Tibial nerve (tissue), 4 donors: Measurements from ENCODE around the gene FBXW11. TPM values are rescaled to one million over a fixed set of nuclear protein-coding genes. Genes with fewer than 3 reads are reported as not detected.

Experiments used
- DNase-seq, 2 donors: peaks; one replicate each; pipeline ENCODE4 v3.0.0-alpha.2; 2019; ENCODE audit warnings: low spot score in 2 of 2
- H3K27ac ChIP-seq, 4 donors: fragments of 200-600 bp; sonication (generic) in 3 of 4; one replicate each; pipeline ENCODE4 v1.5.1; 2017 to 2019; ENCODE audit warnings: mild to moderate bottlenecking in 1 of 4
- H3K27me3 ChIP-seq, 2 donors: fragments of 200-600 bp; sonication (generic) in 1 of 2; one replicate each; pipeline versions ENCODE4 v1.5.1 to v1.6.0; 2017 to 2019
- H3K36me3 ChIP-seq, 3 donors: fragments of 200-600 bp; sonication (generic); one replicate each; pipeline ENCODE4 v1.5.1; 2018 to 2019
- H3K4me1 ChIP-seq, 4 donors: fragments of 200-600 bp; sonication (generic) in 3 of 4; one replicate each; pipeline ENCODE4 v1.5.1; 2017 to 2019
- H3K4me3 ChIP-seq, 4 donors: fragments of 200-600 bp; sonication (generic) in 3 of 4; one replicate each; pipeline ENCODE4 v1.5.1; 2017 to 2019; ENCODE audit warnings: mild to moderate bottlenecking in 1 of 4, moderate library complexity in 1 of 4
- H3K9me3 ChIP-seq, 4 donors: fragments of 200-600 bp; sonication (generic) in 3 of 4; one replicate each; pipeline ENCODE4 v1.5.1; 2017 to 2019
- CTCF ChIP-seq, 5 experiments: fragments of 200-600 bp in 3 of 5; fragments of 450-650 bp in 2 of 5; sonication (generic) in 3 of 5; IDR thresholded peaks; one replicate each; pipeline ENCODE4 v1.5.1; 2016 to 2019; ENCODE audit warnings: antibody characterized with exemption in 5 of 5, mild to moderate bottlenecking in 3 of 5, moderate library complexity in 2 of 5
- EP300 ChIP-seq, 2 donors: sonication (generic); formaldehyde crosslinking; IDR thresholded peaks; one replicate each; pipeline ENCODE4 v1.6.1; 2017; ENCODE audit warnings: antibody characterized with exemption in 2 of 2, mild to moderate bottlenecking in 1 of 2
- POLR2A ChIP-seq, 2 donors: fragments of 450-650 bp; IDR thresholded peaks; one replicate each; pipeline ENCODE4 v1.6.1; 2017; ENCODE audit warnings: antibody characterized with exemption in 2 of 2, mild to moderate bottlenecking in 2 of 2, moderate library complexity in 2 of 2
- WGBS, 2 donors: methylation state at CpG; one replicate each; pipeline ENCODE4 v1.1.5; 2018; 5-methylcytosine and 5-hydroxymethylcytosine counted together
- total RNA-seq, 4 donors: library from RNA; depleted of rRNA; stranded (reverse); fragments of >200 nt; gene quantifications; one replicate each; pipeline ENCODE4 v1.1.0, GENCODE V29; 2016

FBXW11 gene
- total RNA-seq, 4 donors from 2014 or later, result 49.2 to 96.4 (median 73.4) TPM

- Histone ChIP-seq H3K4me1 (peaks cover 0 to 15% (median 0%) of the 10 kb centered on the region in 4 donors), H3K4me3 (no peak overlapping the region), H3K27me3 (no peaks in the 10 kb centered on the region), H3K27ac (no peak overlapping the region), H3K9me3 (no peaks in the 10 kb centered on the region), H3K36me3 (peaks cover 0 to 5% (median 0%) of the 10 kb centered on the region in 3 donors)
- TF ChIP-seq CTCF (IDR thresholded peaks at IDR 0.05), result no peak
- no peak for DNase-seq
Observed at GRCh38 chr5:171904886-171905285, 101.6 kb downstream of the FBXW11 start.

- WGBS, 2 donors, result 92 to 96% methylated on average over 7 of the region's 7 CpGs
- Histone ChIP-seq H3K9me3 (no peaks in the 10 kb centered on the region), H3K27me3 (no peaks in the 10 kb centered on the region), H3K36me3 (no peaks in the 10 kb centered on the region), H3K27ac (no peak overlapping the region), H3K4me1 (peaks cover 0 to 15% (median 0%) of the 10 kb centered on the region in 4 donors), H3K4me3 (no peak overlapping the region)
- DNase-seq, result no peak
- TF ChIP-seq POLR2A (IDR thresholded peaks at IDR 0.05) (no peak), EP300 (IDR thresholded peaks at IDR 0.05) (no peak), CTCF (IDR thresholded peaks at IDR 0.05) (no peak)
Observed at GRCh38 chr5:171901764-171902163, 104.7 kb downstream of the FBXW11 start.

- H3K9me3 ChIP-seq, result no peaks in the 10 kb centered on the region
- H3K27me3 ChIP-seq, result no peaks in the 10 kb centered on the region
- peaks cover 0 to 6% (median 0%) of the 10 kb centered on the region in 4 donors for H3K4me1 ChIP-seq
- no peak overlapping the region for H3K4me3 ChIP-seq
- TF ChIP-seq EP300 (IDR thresholded peaks at IDR 0.05) (no peak), CTCF (IDR thresholded peaks at IDR 0.05) (no peak), POLR2A (IDR thresholded peaks at IDR 0.05) (no peak)
- WGBS, 2 donors, result 97 to 99% methylated on average over 5 of the region's 5 CpGs
- H3K27ac ChIP-seq, result no peak overlapping the region
- H3K36me3 ChIP-seq, result no peaks in the 10 kb centered on the region
- no peak for DNase-seq
Observed at GRCh38 chr5:171899792-171900191, 106.6 kb downstream of the FBXW11 start.

GRCh38 chr5:171898879-171899278 lies 107.6 kb downstream of the FBXW11 start:
- WGBS, 2 donors, result 63 to 68% methylated on average over 1 of the region's 1 CpG
- H3K27me3 ChIP-seq, result no peaks in the 10 kb centered on the region

GRCh38 chr5:171898386-171898785 lies 108.1 kb downstream of the FBXW11 start:
- WGBS, 2 donors, result 87 to 89% methylated on average over 4 of the region's 4 CpGs
- Histone ChIP-seq H3K4me1 (no peaks in the 10 kb centered on the region), H3K36me3 (no peaks in the 10 kb centered on the region), H3K9me3 (no peaks in the 10 kb centered on the region), H3K27ac (no peak overlapping the region), H3K4me3 (no peak overlapping the region), H3K27me3 (no peaks in the 10 kb centered on the region)
- TF ChIP-seq POLR2A (IDR thresholded peaks at IDR 0.05) (no peak), EP300 (IDR thresholded peaks at IDR 0.05) (no peak), CTCF (IDR thresholded peaks at IDR 0.05) (no peak)
- no peak for DNase-seq

More at GRCh38 chr5:171898879-171899278, 107.6 kb downstream of the FBXW11 start:
- no peak overlapping the region for H3K4me3 ChIP-seq
- H3K4me1 ChIP-seq, result no peaks in the 10 kb centered on the region
- TF ChIP-seq CTCF (IDR thresholded peaks at IDR 0.05) (no peak), POLR2A (IDR thresholded peaks at IDR 0.05) (no peak), EP300 (IDR thresholded peaks at IDR 0.05) (no peak)
- H3K27ac ChIP-seq, result no peak overlapping the region
- H3K9me3 ChIP-seq, result no peaks in the 10 kb centered on the region
- no peaks in the 10 kb centered on the region for H3K36me3 ChIP-seq
- DNase-seq, result no peak
